GM12873 (cell line): ENCODE measurements around the gene UBE2E2.

Experiments used
- TF ChIP-seq, protein P1 (sequence below): IDR thresholded peaks from 2 replicates; pipeline ENCODE4 v1.5.1; 2012; ENCODE audit warnings: low read depth, mild to moderate bottlenecking, moderate library complexity, low read length, control low read depth; ENCODE audit not compliant: insufficient read depth; ENCODE audit errors: missing control alignments

Gene UBE2E2

DNA sequence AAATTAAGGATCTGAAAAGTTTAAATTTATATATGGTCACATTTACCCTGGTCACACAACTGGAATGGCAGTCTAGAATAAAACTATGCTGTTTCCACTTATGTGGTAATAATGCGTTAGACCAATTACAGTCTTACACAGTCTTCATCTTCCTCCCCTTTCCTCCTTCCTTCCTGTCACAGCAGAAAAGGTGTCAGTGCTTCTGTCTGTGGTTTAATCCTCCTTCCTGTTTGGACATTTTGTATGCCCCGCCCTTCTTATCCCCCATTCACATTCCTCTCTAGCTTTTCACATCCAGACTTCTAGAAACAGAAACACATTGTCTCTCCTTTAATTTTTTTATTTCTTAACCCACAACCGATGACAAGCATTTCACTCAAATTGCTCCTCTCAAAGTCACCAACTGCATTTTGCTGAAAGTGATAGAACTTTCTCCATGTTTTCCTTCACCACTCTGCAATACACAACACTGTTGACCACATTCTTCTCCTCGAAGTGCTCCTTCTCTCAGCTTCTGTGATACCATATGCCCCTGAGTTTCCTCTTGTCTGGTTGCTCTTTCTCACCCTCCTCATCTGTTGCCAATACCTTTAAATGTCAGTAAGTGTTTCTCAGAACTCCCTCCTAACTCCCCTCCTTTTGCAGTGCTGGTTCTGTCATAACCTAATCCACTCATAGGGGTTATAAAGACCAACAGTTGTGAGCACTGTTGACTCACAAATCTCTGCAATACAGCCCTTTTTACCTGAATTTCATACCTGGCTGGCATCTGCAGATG is 271.6 kb downstream of the UBE2E2 start:
- TF ChIP-seq, protein P1, sequence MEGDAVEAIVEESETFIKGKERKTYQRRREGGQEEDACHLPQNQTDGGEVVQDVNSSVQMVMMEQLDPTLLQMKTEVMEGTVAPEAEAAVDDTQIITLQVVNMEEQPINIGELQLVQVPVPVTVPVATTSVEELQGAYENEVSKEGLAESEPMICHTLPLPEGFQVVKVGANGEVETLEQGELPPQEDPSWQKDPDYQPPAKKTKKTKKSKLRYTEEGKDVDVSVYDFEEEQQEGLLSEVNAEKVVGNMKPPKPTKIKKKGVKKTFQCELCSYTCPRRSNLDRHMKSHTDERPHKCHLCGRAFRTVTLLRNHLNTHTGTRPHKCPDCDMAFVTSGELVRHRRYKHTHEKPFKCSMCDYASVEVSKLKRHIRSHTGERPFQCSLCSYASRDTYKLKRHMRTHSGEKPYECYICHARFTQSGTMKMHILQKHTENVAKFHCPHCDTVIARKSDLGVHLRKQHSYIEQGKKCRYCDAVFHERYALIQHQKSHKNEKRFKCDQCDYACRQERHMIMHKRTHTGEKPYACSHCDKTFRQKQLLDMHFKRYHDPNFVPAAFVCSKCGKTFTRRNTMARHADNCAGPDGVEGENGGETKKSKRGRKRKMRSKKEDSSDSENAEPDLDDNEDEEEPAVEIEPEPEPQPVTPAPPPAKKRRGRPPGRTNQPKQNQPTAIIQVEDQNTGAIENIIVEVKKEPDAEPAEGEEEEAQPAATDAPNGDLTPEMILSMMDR = no peak

- TF ChIP-seq, protein P1 = no peak
Measured at GRCh38 chr3:23475446-23475845, 272.3 kb downstream of the UBE2E2 start.

- TF ChIP-seq, protein P1 = no peak
Measured at GRCh38 chr3:23479026-23479425, 275.9 kb downstream of the UBE2E2 start.

GRCh38 chr3:23479615-23480328 is 276.6 kb downstream of the UBE2E2 start:
- TF ChIP-seq, protein P1 = no peak

DNA sequence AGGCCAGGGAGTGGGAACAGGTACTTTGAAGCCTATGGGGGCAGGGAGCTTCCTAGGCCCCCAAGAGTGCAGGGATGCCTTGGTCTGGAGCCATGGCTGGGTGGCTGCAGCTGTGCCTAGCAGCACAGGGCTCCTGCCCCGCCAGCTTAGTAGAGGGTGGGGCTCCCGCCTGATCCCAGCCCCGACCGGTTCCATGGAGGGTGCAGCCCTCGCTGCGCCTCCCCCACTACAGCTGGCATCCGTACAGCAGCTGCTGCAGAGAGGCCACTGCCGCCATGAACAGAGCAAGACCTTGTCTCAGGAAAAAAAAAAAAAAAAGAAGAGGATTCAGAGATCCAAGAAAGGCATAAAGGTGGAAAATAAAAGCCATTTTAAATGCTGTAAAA is 277.2 kb downstream of the UBE2E2 start:
- TF ChIP-seq, protein P1 = no peak

DNA sequence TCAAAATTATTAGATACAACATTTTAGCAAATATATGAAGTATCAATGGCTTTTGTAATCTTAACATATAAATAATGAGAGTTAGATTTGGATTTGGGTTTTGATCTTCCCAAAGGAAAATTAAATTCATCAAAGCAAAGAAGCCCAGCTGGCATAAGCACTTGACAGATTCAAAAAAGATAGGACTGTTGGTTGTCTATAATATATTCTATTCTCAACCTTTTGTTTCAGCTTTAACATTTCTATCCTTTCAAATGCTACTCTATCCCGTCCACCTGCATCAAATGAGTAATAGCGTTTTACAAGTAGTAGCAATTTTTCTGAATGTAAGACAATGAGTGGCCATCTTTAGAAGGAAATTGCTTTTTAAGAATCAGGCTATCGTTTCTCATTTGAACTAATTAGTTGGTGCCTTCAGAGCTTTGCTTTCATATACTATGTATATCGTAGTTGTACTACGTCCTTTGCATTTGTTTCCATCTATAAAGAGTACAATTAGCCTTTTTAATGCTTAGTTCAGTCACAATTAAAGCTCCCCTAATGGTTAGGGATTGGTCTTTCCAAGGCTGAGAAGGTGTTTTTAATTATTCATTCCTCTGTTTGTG is 278.0 kb downstream of the UBE2E2 start:
- TF ChIP-seq, protein P1 = no peak

DNA sequence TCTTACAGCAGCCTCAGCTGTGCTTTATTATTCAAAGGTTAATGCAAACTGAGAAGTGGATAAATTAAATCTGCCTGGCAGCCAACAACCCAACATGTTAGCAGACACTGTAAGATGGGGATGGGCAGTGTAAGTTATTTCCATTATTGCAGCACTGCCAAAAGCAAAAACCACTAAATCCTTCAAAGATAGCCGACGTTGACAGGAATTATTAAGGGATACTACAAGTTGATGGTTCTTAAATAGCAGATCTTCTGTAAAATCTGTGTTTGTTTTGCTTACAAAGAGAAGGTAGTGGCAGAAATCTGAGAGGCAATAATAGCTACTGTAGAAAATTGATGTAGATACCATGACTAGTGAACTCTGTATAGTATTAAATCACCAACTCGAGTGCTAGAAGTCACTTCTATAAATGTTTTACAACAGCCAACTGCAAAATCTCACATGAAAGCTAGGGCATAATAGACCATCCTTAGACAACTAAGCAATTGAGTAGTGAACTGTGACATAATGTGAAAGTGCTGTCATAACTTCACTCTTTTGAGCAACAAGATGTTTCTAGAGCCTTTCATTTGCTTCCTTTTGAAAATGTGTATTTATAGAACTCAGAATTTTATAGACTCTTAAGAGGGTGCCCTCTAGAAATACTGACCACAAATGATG is 278.6 kb downstream of the UBE2E2 start:
- TF ChIP-seq, protein P1 = no peak
